IMR-90 (cell line): ENCODE results near the gene ZFYVE28. TPM values are rescaled to one million over a fixed set of nuclear protein-coding genes. Genes with fewer than 3 reads are reported as not detected.

ENCODE experiments used
- ATAC-seq: fragments of 200-7000 bp; cut with Tn5 transposase; 2 replicates; pipeline ENCODE4 v1.9.1; 2020; ENCODE audit warnings: low read depth, mild to moderate bottlenecking, moderate library complexity
- BruUV-seq: library from RNA; stranded (reverse); fragments of 400-500 nt; replicated peaks from 2 replicates; lab custom pipeline; 2021; lab: Mats Ljungman, UMichigan
- CTCF ChIA-PET: fragments of 300-600 bp; formaldehyde crosslinking; extraction: SDS; loops from one replicate; lab custom pipeline; 2021; ENCODE audit warnings: antibody characterized with exemption; lab: Yijun Ruan, JAX
- POLR2A ChIA-PET: fragments of 300-600 bp; sonication (Branson Sonifier 250); formaldehyde crosslinking; loops from one replicate; lab custom pipeline; 2022; ENCODE audit warnings: antibody characterized with exemption; ENCODE audit not compliant: unreplicated experiment; lab: Charles Lee
- DNase-seq: peaks from one replicate; pipeline ENCODE4 v3.0.0; 2013
- H2AFZ ChIP-seq: replicated peaks from 2 replicates; pipeline ENCODE3; 2013; ENCODE audit warnings: low read length, mild to moderate bottlenecking; ENCODE audit not compliant: poor library complexity
- H2AK5ac ChIP-seq: 2 replicates; pipeline ENCODE4 v1.6.1; 2013; ENCODE audit warnings: low read depth, low read length, inconsistent platforms
- H2AK9ac ChIP-seq: replicated peaks from 2 replicates; pipeline ENCODE3; 2013; ENCODE audit warnings: mild to moderate bottlenecking, low read depth, low read length, moderate library complexity; ENCODE audit not compliant: poor library complexity
- H2BK120ac ChIP-seq: 2 replicates; pipeline ENCODE4 v1.6.1; 2013; ENCODE audit warnings: low read depth, low read length, inconsistent platforms
- H2BK15ac ChIP-seq: 3 replicates; pipeline ENCODE4 v1.6.1; 2013; ENCODE audit warnings: low read depth, low read length, inconsistent platforms
- H2BK20ac ChIP-seq: 2 replicates; pipeline ENCODE4 v1.6.1; 2013; ENCODE audit warnings: low read depth, mild to moderate bottlenecking, inconsistent platforms, low read length, moderate library complexity
- H2BK5ac ChIP-seq: 2 replicates; pipeline ENCODE4 v1.6.1; 2013; ENCODE audit warnings: mild to moderate bottlenecking, low read depth, low read length, inconsistent platforms; ENCODE audit not compliant: poor library complexity, severe bottlenecking
- H3K14ac ChIP-seq: replicated peaks from 2 replicates; pipeline ENCODE4 v1.6.1; 2013; ENCODE audit warnings: low read depth, low read length, inconsistent platforms
- H3K18ac ChIP-seq: 2 replicates; pipeline ENCODE4 v1.6.1; 2013; ENCODE audit warnings: low read depth, low read length, control low read depth
- H3K23ac ChIP-seq: 2 replicates; pipeline ENCODE4 v1.6.1; 2013; ENCODE audit warnings: low read depth, low read length, inconsistent platforms
- H3K27ac ChIP-seq: 2 replicates; pipeline ENCODE4 v1.5.1; 2013; ENCODE audit warnings: mild to moderate bottlenecking, control low read depth, low read length; ENCODE audit not compliant: insufficient read depth
- H3K27me3 ChIP-seq: 2 replicates; pipeline ENCODE4 v1.6.1; 2013; ENCODE audit warnings: low read length; ENCODE audit not compliant: control insufficient read depth, insufficient read depth
- H3K36me3 ChIP-seq: 2 replicates; pipeline ENCODE4 v1.6.1; 2013; ENCODE audit warnings: low read length, mixed read lengths; ENCODE audit not compliant: control insufficient read depth, insufficient read depth
- H3K4ac ChIP-seq: 2 replicates; pipeline ENCODE4 v1.6.1; 2013; ENCODE audit warnings: low read depth, low read length, inconsistent platforms
- H3K4me1 ChIP-seq: 2 replicates; pipeline ENCODE4 v1.6.1; 2013; ENCODE audit warnings: low read length, mixed read lengths; ENCODE audit not compliant: control insufficient read depth, insufficient read depth
- H3K4me2 ChIP-seq: 2 replicates; pipeline ENCODE4 v1.6.1; 2013; ENCODE audit warnings: low read depth, mild to moderate bottlenecking, control low read depth, low read length, moderate library complexity
- H3K4me3 ChIP-seq: 2 replicates; pipeline ENCODE4 v1.5.1; 2013; ENCODE audit warnings: low read depth, mild to moderate bottlenecking, control low read depth, low read length, moderate library complexity; ENCODE audit not compliant: insufficient read depth
- H3K56ac ChIP-seq: 2 replicates; pipeline ENCODE4 v1.6.1; 2013; ENCODE audit warnings: low read length, inconsistent platforms; ENCODE audit not compliant: insufficient read depth; ENCODE audit errors: extremely low read depth
- H3K79me1 ChIP-seq, 2 experiments: 2 replicates each; pipeline ENCODE4 v1.6.1; 2013; ENCODE audit warnings: low read length in 2 of 2, inconsistent platforms in 1 of 2, low read depth in 1 of 2
- H3K9ac ChIP-seq: 2 replicates; pipeline ENCODE4 v1.6.1; 2013; ENCODE audit warnings: low read depth, low read length, control low read depth
- H3K9me1 ChIP-seq: 2 replicates; pipeline ENCODE4 v1.6.1; 2013; ENCODE audit warnings: low read length, inconsistent platforms; ENCODE audit not compliant: insufficient read depth
- H3K9me3 ChIP-seq: 2 replicates; pipeline ENCODE4 v1.6.1; 2013; ENCODE audit warnings: low read length; ENCODE audit not compliant: control insufficient read depth, insufficient read depth
- H4K20me1 ChIP-seq: 2 replicates; pipeline ENCODE4 v1.6.1; 2013; ENCODE audit warnings: low read length, inconsistent platforms; ENCODE audit not compliant: insufficient read depth
- H4K5ac ChIP-seq: 2 replicates; pipeline ENCODE4 v1.6.1; 2013; ENCODE audit warnings: mild to moderate bottlenecking, low read depth, low read length, control low read depth
- H4K8ac ChIP-seq, 2 experiments: 2 replicates each; pipeline ENCODE4 v1.6.1; 2013; ENCODE audit warnings: low read depth in 2 of 2, low read length in 2 of 2, control low read depth in 1 of 2, inconsistent platforms in 1 of 2
- H4K91ac ChIP-seq: 2 replicates; pipeline ENCODE4 v1.6.1; 2013; ENCODE audit warnings: low read depth, low read length, inconsistent platforms; ENCODE audit not compliant: insufficient read depth
- BHLHE40 ChIP-seq: fragments of 150-350 bp; IDR thresholded peaks from 2 replicates; pipeline ENCODE4 v1.6.1; 2016; ENCODE audit warnings: mild to moderate bottlenecking, low read depth, low read length
- CEBPB ChIP-seq: IDR thresholded peaks from 2 replicates; pipeline ENCODE4 v1.6.1; 2012; ENCODE audit warnings: low read depth, low read length, improper control_type of control experiment
- CHD1 ChIP-seq: IDR thresholded peaks from 2 replicates; pipeline ENCODE4 v1.6.1; 2012; ENCODE audit warnings: low read depth, low read length, improper control_type of control experiment
- MAFK ChIP-seq: IDR thresholded peaks from 2 replicates; pipeline ENCODE4 v1.6.1; 2012; ENCODE audit warnings: low read depth, low read length, improper control_type of control experiment
- MAZ ChIP-seq: IDR thresholded peaks from 2 replicates; pipeline ENCODE4 v1.6.1; 2012; ENCODE audit warnings: low read depth, mild to moderate bottlenecking, low read length, improper control_type of control experiment, moderate library complexity, borderline replicate concordance
- MXI1 ChIP-seq: IDR thresholded peaks from 2 replicates; pipeline ENCODE4 v1.6.1; 2012; ENCODE audit warnings: low read depth, mild to moderate bottlenecking, low read length, moderate library complexity, borderline replicate concordance
- POLR2A ChIP-seq: IDR thresholded peaks from 2 replicates; pipeline ENCODE4 v1.6.1; 2012; ENCODE audit warnings: mild to moderate bottlenecking, low read depth, low read length
- RCOR1 ChIP-seq: IDR thresholded peaks from 2 replicates; pipeline ENCODE4 v1.6.1; 2012; ENCODE audit warnings: mild to moderate bottlenecking, low read length, improper control_type of control experiment; ENCODE audit not compliant: insufficient replicate concordance
- RFX5 ChIP-seq: IDR thresholded peaks from 2 replicates; pipeline ENCODE4 v1.8.0; 2012; ENCODE audit warnings: low read depth, mild to moderate bottlenecking, low read length, moderate library complexity
- WGBS, 2 experiments: methylation state at CpG; one replicate each; pipeline versions ENCODE4 v1.1.5 to v1.1.7; 2013; ENCODE audit warnings: missing lambda C conversion rate in 2 of 2; ENCODE audit not compliant: insufficient read length in 1 of 2; ENCODE audit errors: extremely low coverage in 2 of 2; 5-methylcytosine and 5-hydroxymethylcytosine counted together
- dilution Hi-C: fragments of 300-500 bp; cut with HindIII; formaldehyde crosslinking; loops from one replicate; pipeline ENCODE4 v1.14.3; 2018; ENCODE audit warnings: low sequenced_read_pairs; ENCODE audit not compliant: unreplicated experiment
- in situ Hi-C: fragments of 300-500 bp; cut with MboI; formaldehyde crosslinking; loops from 3 replicates; pipeline ENCODE4 v1.14.3; 2019; ENCODE audit warnings: low sequenced_read_pairs, inconsistent platforms, mixed read lengths
- intact Hi-C: fragments of 100-400 bp; cut with micrococcal nuclease; formaldehyde crosslinking; loops from 2 replicates; pipeline ENCODE4 v1.10.0; 2022
- polyA plus RNA-seq, 3 experiments: library from polyadenylated mRNA; depleted of rRNA; stranded (reverse); fragments of >200 nt; gene quantifications; 2 replicates each; pipeline ENCODE4 v1.2.3, GENCODE V29; 2012; ENCODE audit warnings: low replicate concordance in 1 of 3
- total RNA-seq: library from RNA; depleted of rRNA; stranded (reverse); fragments of >200 nt; gene quantifications from 2 replicates; pipeline ENCODE4 v1.2.3, GENCODE V29; 2012
- TF ChIP-seq, protein P1 (sequence below): fragments of 150-350 bp; IDR thresholded peaks from 2 replicates; pipeline ENCODE4 v1.6.1; 2017; ENCODE audit warnings: mild to moderate bottlenecking, antibody characterized with exemption, low read length, low read depth
- TF ChIP-seq, protein P2 (sequence below): fragments of 150-350 bp; IDR thresholded peaks from 2 replicates; pipeline ENCODE4 v1.6.1; 2016; ENCODE audit warnings: low read depth, mild to moderate bottlenecking, low read length, moderate library complexity, borderline replicate concordance

Gene ZFYVE28
- total and polyA plus RNA-seq, 2 of the 4 experiments (the other 2 are of a cell fraction): 0.36 to 1.2 TPM

- TF ChIP-seq RFX5: no peak
These were observed 83.4 kb downstream of the ZFYVE28 start (continued) for GRCh38 chr4:2334826-2335728.

DNA sequence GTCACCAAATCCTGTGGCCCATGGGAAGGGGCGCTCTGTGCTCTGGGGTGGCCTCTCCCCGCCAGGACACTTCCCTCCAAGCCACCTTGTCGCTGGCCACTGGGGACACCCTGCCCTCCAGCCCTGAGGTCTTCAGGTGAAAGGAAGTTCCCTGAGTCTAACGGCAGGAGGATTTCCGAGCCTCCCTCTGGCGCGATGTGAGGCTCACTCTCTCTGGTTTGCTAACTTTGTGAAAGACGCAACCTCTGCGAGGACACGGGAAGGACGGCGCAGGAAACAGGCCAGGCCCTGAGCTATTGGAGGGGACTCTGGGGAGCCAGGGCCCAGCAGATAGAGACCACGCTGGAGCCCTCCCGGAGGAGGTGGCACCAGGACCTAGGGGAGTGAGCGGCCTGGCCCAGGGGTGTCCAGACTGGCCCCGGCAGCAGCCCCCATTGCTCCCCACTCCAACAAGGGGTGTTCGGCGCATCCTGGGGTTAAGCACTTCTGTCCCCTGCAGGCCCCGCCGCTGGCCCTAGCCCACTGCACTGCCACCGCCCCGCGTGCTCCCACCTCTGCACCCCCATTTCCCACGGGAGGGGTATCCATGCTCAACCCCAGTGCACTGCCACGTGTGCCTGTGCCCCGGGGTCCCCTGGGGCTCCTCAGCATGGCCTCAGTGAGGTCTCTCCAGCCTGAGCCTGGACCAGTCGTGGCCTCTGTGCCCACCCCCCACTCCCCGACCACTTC lies 84.4 kb downstream of the ZFYVE28 start:
- POLR2A ChIA-PET: no interaction called here
- ATAC-seq (no peak), DNase-seq (no peak)
- H4K20me1 ChIP-seq: no peaks in the 10 kb centered on the region
- no peak overlapping the region for H2BK20ac ChIP-seq
- no peak overlapping the region for H2AK5ac ChIP-seq
- no peak overlapping the region for H2BK120ac ChIP-seq
- no peak overlapping the region for H3K4me3 ChIP-seq
- no peak overlapping the region for H3K56ac ChIP-seq
- no peak overlapping the region for H3K4ac ChIP-seq
- H2AK9ac ChIP-seq: no peak overlapping the region
- H2BK5ac ChIP-seq: no peak overlapping the region
- H3K14ac ChIP-seq: no peak overlapping the region
- no TSS peak for BruUV-seq
- in situ Hi-C loops: no loop called here
- H3K9me3 ChIP-seq: no peaks in the 10 kb centered on the region
- H4K8ac ChIP-seq: no peak overlapping the region
- no peak overlapping the region for H2AFZ ChIP-seq
- H4K91ac ChIP-seq: no peak overlapping the region
- peaks cover 7% of the 10 kb centered on the region for H3K9me1 ChIP-seq
- no peak overlapping the region for H3K4me2 ChIP-seq
- peaks cover 15% of the 10 kb centered on the region for H3K27me3 ChIP-seq
- H3K27ac ChIP-seq: no peak overlapping the region
- no peak overlapping the region for H3K23ac ChIP-seq
- no peaks in the 10 kb centered on the region for H3K36me3 ChIP-seq
- CTCF ChIA-PET: no interaction called here
- no peaks in the 10 kb centered on the region; a peak in 1 of 4 replicates for H3K79me1 ChIP-seq
- intact Hi-C loops: no loop called here
- no peak overlapping the region for H3K18ac ChIP-seq
- WGBS, 2 experiments: 89% methylated on average over 25 of the region's 28 CpGs; no CpG with 5 or more reads in 1 of the 2 experiments
- dilution Hi-C loops: no loop called here
- H4K5ac ChIP-seq: no peak overlapping the region
- H3K4me1 ChIP-seq: peaks cover 10% of the 10 kb centered on the region
- H2BK15ac ChIP-seq: no peak overlapping the region
- no peak overlapping the region for H3K9ac ChIP-seq
- no peak for TF ChIP-seq MAZ
- no peak for TF ChIP-seq MAFK
- no peak for TF ChIP-seq CEBPB
- no peak for TF ChIP-seq RFX5
- TF ChIP-seq, protein P1, sequence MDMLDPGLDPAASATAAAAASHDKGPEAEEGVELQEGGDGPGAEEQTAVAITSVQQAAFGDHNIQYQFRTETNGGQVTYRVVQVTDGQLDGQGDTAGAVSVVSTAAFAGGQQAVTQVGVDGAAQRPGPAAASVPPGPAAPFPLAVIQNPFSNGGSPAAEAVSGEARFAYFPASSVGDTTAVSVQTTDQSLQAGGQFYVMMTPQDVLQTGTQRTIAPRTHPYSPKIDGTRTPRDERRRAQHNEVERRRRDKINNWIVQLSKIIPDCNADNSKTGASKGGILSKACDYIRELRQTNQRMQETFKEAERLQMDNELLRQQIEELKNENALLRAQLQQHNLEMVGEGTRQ: no peak
- no peak for TF ChIP-seq POLR2A
- no peak for TF ChIP-seq RCOR1
- TF ChIP-seq, protein P2, sequence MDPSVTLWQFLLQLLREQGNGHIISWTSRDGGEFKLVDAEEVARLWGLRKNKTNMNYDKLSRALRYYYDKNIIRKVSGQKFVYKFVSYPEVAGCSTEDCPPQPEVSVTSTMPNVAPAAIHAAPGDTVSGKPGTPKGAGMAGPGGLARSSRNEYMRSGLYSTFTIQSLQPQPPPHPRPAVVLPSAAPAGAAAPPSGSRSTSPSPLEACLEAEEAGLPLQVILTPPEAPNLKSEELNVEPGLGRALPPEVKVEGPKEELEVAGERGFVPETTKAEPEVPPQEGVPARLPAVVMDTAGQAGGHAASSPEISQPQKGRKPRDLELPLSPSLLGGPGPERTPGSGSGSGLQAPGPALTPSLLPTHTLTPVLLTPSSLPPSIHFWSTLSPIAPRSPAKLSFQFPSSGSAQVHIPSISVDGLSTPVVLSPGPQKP: no peak
- no peak for TF ChIP-seq BHLHE40
- no peak for TF ChIP-seq MXI1
- TF ChIP-seq CHD1: no peak
